Breast epithelium (tissue), 3 donors: ENCODE measurements around the gene ARHGAP27.
"Not testable (repeated sequence)": the region's sequence is repeated elsewhere in the genome, so short reads cannot be mapped to it uniquely, and the experiment has no call there.

ENCODE experiments used
- POLR2A ChIP-seq: fragments of 450-650 bp; IDR thresholded peaks from one replicate; pipeline ENCODE4 v1.6.1; 2016; ENCODE audit warnings: antibody characterized with exemption, mild to moderate bottlenecking, moderate library complexity
- POLR2AphosphoS5 ChIP-seq, 3 donors: sonication (generic); formaldehyde crosslinking; IDR thresholded peaks; one replicate each; pipeline ENCODE4 v1.6.1; 2017; ENCODE audit warnings: antibody characterized with exemption in 3 of 3
- TF ChIP-seq, protein P1 (sequence below), 3 donors: fragments of 450-650 bp; IDR thresholded peaks; one replicate each; pipeline ENCODE4 v1.5.1; 2016 to 2017; ENCODE audit warnings: antibody characterized with exemption in 3 of 3, mild to moderate bottlenecking in 3 of 3, moderate library complexity in 3 of 3

DNA sequence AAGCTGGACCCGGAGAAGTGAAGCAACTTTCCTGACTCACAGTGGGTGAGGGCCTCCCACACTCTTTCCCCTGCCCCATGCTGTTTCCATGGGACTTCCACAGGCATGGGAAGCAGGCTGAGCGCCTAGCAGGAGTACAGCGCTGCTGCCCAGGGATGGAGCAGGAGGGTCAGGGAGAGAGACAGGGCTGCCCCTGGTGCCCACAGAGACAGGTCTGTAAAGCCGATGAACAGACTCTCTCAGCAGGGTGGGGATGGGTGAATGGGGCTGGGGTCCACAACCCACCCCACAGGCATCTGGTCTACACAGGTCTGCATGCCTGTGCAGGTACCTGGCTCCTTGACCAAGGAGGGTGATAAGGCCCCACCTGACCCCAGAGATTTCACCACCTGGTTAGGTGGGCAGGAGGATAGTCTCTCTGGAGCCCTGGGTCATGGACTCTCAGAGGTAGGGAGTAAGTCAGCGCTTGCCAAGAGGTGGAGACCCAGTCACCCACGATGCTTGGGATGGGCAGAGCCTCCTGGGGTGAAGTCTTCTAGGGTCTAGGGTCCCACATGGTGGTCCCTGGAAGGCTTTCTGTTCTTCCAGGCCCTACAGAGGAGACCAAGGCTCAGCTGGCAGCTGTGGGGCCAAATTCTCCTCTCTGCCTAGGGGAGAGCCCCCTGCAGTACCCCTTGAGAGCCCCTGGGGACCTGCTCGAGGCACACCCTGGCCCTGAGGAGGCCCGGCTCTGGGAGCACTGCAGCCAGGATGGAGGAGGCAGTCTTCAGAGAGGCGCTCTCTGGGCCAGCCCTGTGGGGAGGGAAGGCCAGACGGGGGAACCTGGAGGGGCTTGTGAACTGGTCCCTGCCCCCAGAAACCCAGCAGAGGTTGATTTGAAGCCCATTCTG is 10.9 kb upstream of the ARHGAP27 start:
- not testable (repeated sequence) for TF ChIP-seq POLR2A; POLR2AphosphoS5 (IDR thresholded peaks at IDR 0.05)
- TF ChIP-seq, protein P1, sequence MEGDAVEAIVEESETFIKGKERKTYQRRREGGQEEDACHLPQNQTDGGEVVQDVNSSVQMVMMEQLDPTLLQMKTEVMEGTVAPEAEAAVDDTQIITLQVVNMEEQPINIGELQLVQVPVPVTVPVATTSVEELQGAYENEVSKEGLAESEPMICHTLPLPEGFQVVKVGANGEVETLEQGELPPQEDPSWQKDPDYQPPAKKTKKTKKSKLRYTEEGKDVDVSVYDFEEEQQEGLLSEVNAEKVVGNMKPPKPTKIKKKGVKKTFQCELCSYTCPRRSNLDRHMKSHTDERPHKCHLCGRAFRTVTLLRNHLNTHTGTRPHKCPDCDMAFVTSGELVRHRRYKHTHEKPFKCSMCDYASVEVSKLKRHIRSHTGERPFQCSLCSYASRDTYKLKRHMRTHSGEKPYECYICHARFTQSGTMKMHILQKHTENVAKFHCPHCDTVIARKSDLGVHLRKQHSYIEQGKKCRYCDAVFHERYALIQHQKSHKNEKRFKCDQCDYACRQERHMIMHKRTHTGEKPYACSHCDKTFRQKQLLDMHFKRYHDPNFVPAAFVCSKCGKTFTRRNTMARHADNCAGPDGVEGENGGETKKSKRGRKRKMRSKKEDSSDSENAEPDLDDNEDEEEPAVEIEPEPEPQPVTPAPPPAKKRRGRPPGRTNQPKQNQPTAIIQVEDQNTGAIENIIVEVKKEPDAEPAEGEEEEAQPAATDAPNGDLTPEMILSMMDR (IDR thresholded peaks at IDR 0.05): not testable (repeated sequence)
